ENCODE data around the gene RPAP2.

The RPAP2 gene

GRCh38 chr1:92317836-92318493, 19.1 kb downstream of the RPAP2 start:
- Histone ChIP-seq H3K27me3 (no peaks in the 10 kb centered on the region), H4K20me1 (no peaks in the 10 kb centered on the region), H3K4me2 (no peak overlapping the region), H3K36me3 (peaks cover 43% of the 10 kb centered on the region), H3K27ac (no peak overlapping the region), H3K9me3 (peaks cover 8% of the 10 kb centered on the region; the same call in 1 of the 2 replicates), H3K9ac (no peak overlapping the region), H3K4me1 (no peaks in the 10 kb centered on the region), H3K4me3 (no peak overlapping the region)
- no peak for TF ChIP-seq Cebpa-rat (IDR thresholded peaks at IDR 0.05)

- no peak overlapping the region for H3K9ac ChIP-seq
- H3K4me3 ChIP-seq, result no peak overlapping the region
- no peak overlapping the region for H3K4me2 ChIP-seq
- H3K27me3 ChIP-seq, result no peaks in the 10 kb centered on the region
- H3K27ac ChIP-seq, result no peak overlapping the region
- peaks cover 75% of the 10 kb centered on the region for H3K36me3 ChIP-seq
- TF ChIP-seq Cebpa-rat (IDR thresholded peaks at IDR 0.05), result no peak
- H4K20me1 ChIP-seq, result no peaks in the 10 kb centered on the region
- peaks cover 28% of the 10 kb centered on the region for H3K9me3 ChIP-seq
- H3K4me1 ChIP-seq, result no peaks in the 10 kb centered on the region
Measured at GRCh38 chr1:92323473-92324453, 24.9 kb downstream of the RPAP2 start.

DNA sequence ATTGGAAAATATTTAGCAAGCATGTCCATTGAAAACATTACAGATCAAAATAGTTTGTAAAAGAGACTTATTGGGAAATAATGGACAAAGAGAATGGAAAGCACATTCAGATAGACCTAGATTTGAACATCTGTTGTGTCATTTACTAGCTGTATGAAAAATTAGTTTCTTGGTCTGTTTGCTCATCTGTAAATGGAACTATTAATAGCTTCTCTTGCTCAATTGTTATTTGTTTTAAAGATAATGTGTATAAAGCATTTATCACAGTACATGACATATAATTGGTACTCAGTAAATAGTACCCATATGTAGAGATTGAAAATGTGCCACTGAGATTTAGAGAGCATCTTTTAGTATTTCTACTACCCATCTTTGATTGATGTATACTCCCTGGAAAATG, 25.9 kb downstream of the RPAP2 start:
- no peaks in the 10 kb centered on the region for H4K20me1 ChIP-seq
- H3K4me2 ChIP-seq, result no peak overlapping the region
- peaks cover 75% of the 10 kb centered on the region for H3K36me3 ChIP-seq
- no peak overlapping the region for H3K4me3 ChIP-seq
- no peaks in the 10 kb centered on the region for H3K27me3 ChIP-seq
- no peaks in the 10 kb centered on the region for H3K4me1 ChIP-seq
- no peak overlapping the region for H3K27ac ChIP-seq
- TF ChIP-seq Cebpa-rat (IDR thresholded peaks at IDR 0.05), result no peak
- peaks cover 36% of the 10 kb centered on the region for H3K9me3 ChIP-seq
- no peak overlapping the region for H3K9ac ChIP-seq

GRCh38 chr1:92326681-92327080, 27.8 kb downstream of the RPAP2 start:
- no peak overlapping the region for H3K4me3 ChIP-seq
- no peak for TF ChIP-seq Cebpa-rat (IDR thresholded peaks at IDR 0.05)
- no peak overlapping the region for H3K4me2 ChIP-seq
- no peaks in the 10 kb centered on the region for H3K27me3 ChIP-seq
- H3K27ac ChIP-seq, result no peak overlapping the region
- no peaks in the 10 kb centered on the region for H3K4me1 ChIP-seq
- no peaks in the 10 kb centered on the region for H4K20me1 ChIP-seq
- H3K9ac ChIP-seq, result no peak overlapping the region
- peaks cover 74% of the 10 kb centered on the region for H3K36me3 ChIP-seq
- H3K9me3 ChIP-seq, result peaks cover 36% of the 10 kb centered on the region

DNA sequence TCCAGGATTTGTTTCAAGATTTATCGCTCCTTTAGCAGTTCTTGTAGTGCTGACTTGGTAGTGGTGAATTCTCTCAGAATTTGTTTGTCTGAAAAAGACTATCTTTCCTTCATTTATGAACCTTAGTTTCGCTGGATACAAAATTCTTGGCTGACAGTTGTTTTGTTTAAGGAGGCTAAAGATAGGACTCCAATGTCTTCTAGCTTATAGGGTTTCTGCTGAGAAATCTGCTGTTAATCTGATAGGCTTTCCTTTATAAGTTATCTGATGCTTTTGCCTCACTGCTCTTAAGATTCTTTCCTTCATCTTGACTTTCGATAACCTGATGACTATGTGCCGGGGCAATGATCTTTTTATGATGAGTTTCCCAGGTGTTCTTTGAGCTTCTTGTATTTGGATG, 28.9 kb downstream of the RPAP2 start:
- H3K4me2 ChIP-seq, result no peak overlapping the region
- H3K4me3 ChIP-seq, result no peak overlapping the region
- H3K27me3 ChIP-seq, result no peaks in the 10 kb centered on the region

DNA sequence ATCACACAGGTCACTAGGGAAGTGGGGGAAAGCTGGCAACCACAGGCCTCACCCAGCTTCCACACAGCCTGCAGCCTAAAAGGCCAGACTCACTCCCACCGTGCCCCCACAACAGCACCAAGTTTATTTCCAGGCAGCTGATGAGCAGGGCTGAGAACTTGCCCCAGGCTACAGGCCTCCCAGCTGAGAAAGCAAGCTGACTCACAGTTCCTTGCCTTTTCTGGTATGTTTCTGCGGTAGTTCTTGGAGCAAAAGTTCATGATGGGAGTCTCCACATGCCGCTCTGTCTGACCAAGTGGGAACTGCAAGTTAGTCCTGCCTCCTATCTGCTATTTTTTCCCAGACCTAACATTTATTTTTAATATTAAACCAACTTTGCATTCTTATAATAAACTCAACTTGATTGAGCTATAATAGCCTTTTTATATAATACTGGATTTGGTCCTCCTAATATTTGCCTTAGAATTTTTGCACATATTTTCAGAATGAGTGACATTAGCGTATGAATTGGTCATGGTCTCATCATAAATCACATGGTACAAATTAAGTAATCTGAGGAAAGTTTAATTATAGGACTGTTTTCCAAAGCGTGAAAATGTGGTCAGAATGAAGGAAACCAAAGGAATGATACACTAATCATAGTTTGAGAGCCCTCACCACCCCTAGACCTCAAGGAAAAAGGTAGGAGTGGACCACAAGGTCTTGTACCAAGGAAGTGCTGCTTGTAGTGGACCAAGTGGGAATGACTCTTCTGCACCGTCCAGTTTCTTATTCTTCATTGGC, 30.7 kb downstream of the RPAP2 start:
- Histone ChIP-seq H3K27me3 (no peaks in the 10 kb centered on the region), H3K4me2 (no peak overlapping the region), H3K4me1 (no peaks in the 10 kb centered on the region), H3K9ac (no peak overlapping the region), H3K9me3 (peaks cover 36% of the 10 kb centered on the region), H4K20me1 (no peaks in the 10 kb centered on the region), H3K4me3 (no peak overlapping the region), H3K36me3 (peaks cover 54% of the 10 kb centered on the region), H3K27ac (no peak overlapping the region)
- no peak for TF ChIP-seq Cebpa-rat (IDR thresholded peaks at IDR 0.05)

More for the DNA sequence above, 28.9 kb downstream of the RPAP2 start:
- Histone ChIP-seq H3K9ac (no peak overlapping the region), H3K4me1 (no peaks in the 10 kb centered on the region), H3K27ac (no peak overlapping the region), H3K36me3 (peaks cover 66% of the 10 kb centered on the region), H3K9me3 (peaks cover 36% of the 10 kb centered on the region), H4K20me1 (no peaks in the 10 kb centered on the region)
- TF ChIP-seq Cebpa-rat (IDR thresholded peaks at IDR 0.05), result no peak

- H3K4me3 ChIP-seq, result no peak overlapping the region
- no peaks in the 10 kb centered on the region for H4K20me1 ChIP-seq
- H3K27ac ChIP-seq, result no peak overlapping the region
- H3K9ac ChIP-seq, result no peak overlapping the region
- peaks cover 9% of the 10 kb centered on the region for H3K9me3 ChIP-seq
- TF ChIP-seq Cebpa-rat (IDR thresholded peaks at IDR 0.05), result no peak
- H3K36me3 ChIP-seq, result peaks cover 44% of the 10 kb centered on the region
- no peaks in the 10 kb centered on the region for H3K27me3 ChIP-seq
- no peaks in the 10 kb centered on the region for H3K4me1 ChIP-seq
- H3K4me2 ChIP-seq, result no peak overlapping the region
Measured at GRCh38 chr1:92333668-92334067, 34.8 kb downstream of the RPAP2 start.

- Histone ChIP-seq H3K4me2 (no peak overlapping the region), H4K20me1 (no peaks in the 10 kb centered on the region), H3K4me3 (no peak overlapping the region), H3K4me1 (no peaks in the 10 kb centered on the region), H3K9ac (no peak overlapping the region), H3K27ac (no peak overlapping the region), H3K9me3 (no peaks in the 10 kb centered on the region), H3K36me3 (peaks cover 49% of the 10 kb centered on the region), H3K27me3 (no peaks in the 10 kb centered on the region)
- no peak for TF ChIP-seq Cebpa-rat (IDR thresholded peaks at IDR 0.05)
Measured at GRCh38 chr1:92340154-92340553, 41.3 kb downstream of the RPAP2 start.

GRCh38 chr1:92342401-92342800, 43.5 kb downstream of the RPAP2 start:
- Histone ChIP-seq H3K4me1 (no peaks in the 10 kb centered on the region), H4K20me1 (no peaks in the 10 kb centered on the region), H3K27me3 (no peaks in the 10 kb centered on the region), H3K9ac (no peak overlapping the region), H3K4me2 (no peak overlapping the region), H3K9me3 (no peaks in the 10 kb centered on the region), H3K4me3 (no peak overlapping the region), H3K27ac (no peak overlapping the region), H3K36me3 (peaks cover 47% of the 10 kb centered on the region)
- TF ChIP-seq Cebpa-rat (IDR thresholded peaks at IDR 0.05), result no peak
